BJ (cell line): ENCODE results near the gene ACTC1. TPM values are rescaled to one million over a fixed set of nuclear protein-coding genes. Genes with fewer than 3 reads are reported as not detected.

Experiments used
- CTCF ChIA-PET: fragments of 350-600 bp; formaldehyde crosslinking; extraction: SDS; loops from one replicate; lab custom pipeline; 2021; ENCODE audit warnings: antibody characterized with exemption, inconsistent platforms; lab: Yijun Ruan, JAX
- POLR2A ChIA-PET: fragments of 300-600 bp; sonication (Branson Sonifier 250); formaldehyde crosslinking; extraction: SDS; loops from one replicate; lab custom pipeline; 2021; ENCODE audit warnings: antibody characterized with exemption; lab: Charles Lee
- DNase-seq: peaks from one replicate; pipeline ENCODE4 v3.0.0-alpha.2; 2011; ENCODE audit warnings: low read depth
- H3K27me3 ChIP-seq: 2 replicates; pipeline ENCODE4 v1.6.0; 2011; ENCODE audit warnings: low read length; ENCODE audit not compliant: control insufficient read depth, insufficient read depth
- H3K36me3 ChIP-seq: 2 replicates; pipeline ENCODE4 v1.5.1; 2011; ENCODE audit warnings: low read length; ENCODE audit not compliant: control insufficient read depth, insufficient read depth
- H3K4me3 ChIP-seq: 2 replicates; pipeline ENCODE4 v1.5.1; 2011; ENCODE audit warnings: low read depth, mild to moderate bottlenecking, control low read depth, low read length
- CTCF ChIP-seq: IDR thresholded peaks from 2 replicates; pipeline ENCODE4 v1.5.1; 2011; ENCODE audit warnings: low read depth, mild to moderate bottlenecking, control low read depth, inconsistent platforms, low read length, moderate library complexity; ENCODE audit not compliant: insufficient read depth
- polyA plus RNA-seq: library from polyadenylated mRNA; depleted of rRNA; stranded (reverse); fragments of >200 nt; gene quantifications from 2 replicates; pipeline ENCODE4 v1.2.3, GENCODE V29; 2011

ACTC1 gene
- polyA plus RNA-seq, 1 experiment, result 15.2 TPM

GRCh38 chr15:34773917-34774316 is 21.4 kb downstream of the ACTC1 start:
- Histone ChIP-seq H3K4me3 (no peak overlapping the region), H3K27me3 (peaks cover 3% of the 10 kb centered on the region; the same call in 1 of the 2 replicates), H3K36me3 (no peaks in the 10 kb centered on the region)
- DNase-seq, result no peak
- TF ChIP-seq CTCF, result no peak
- CTCF ChIA-PET, result no interaction called here
- POLR2A ChIA-PET, result no interaction called here

GRCh38 chr15:34773013-34773412 is 22.3 kb downstream of the ACTC1 start:
- CTCF ChIA-PET, result no interaction called here
- no peak for DNase-seq
- H3K4me3 ChIP-seq, result no peak overlapping the region
- POLR2A ChIA-PET, result no interaction called here
- peaks cover 3% of the 10 kb centered on the region; the same call in 1 of the 2 replicates for H3K27me3 ChIP-seq
- no peak for TF ChIP-seq CTCF
- H3K36me3 ChIP-seq, result no peaks in the 10 kb centered on the region

- Histone ChIP-seq H3K36me3 (no peaks in the 10 kb centered on the region), H3K4me3 (no peak overlapping the region), H3K27me3 (peaks cover 3% of the 10 kb centered on the region; the same call in 1 of the 2 replicates)
- DNase-seq, result no peak
- TF ChIP-seq CTCF, result no peak
- ChIA-PET POLR2A (no interaction called here), CTCF (no interaction called here)
Observed at GRCh38 chr15:34772312-34772711, 23.0 kb downstream of the ACTC1 start.

GRCh38 chr15:34769711-34770110 is 25.6 kb downstream of the ACTC1 start:
- ChIA-PET CTCF (no interaction called here), POLR2A (no interaction called here)
- 0 out of 2 replicates have a peak, but pooled peaks cover 1% of the 10 kb centered on the region for H3K27me3 ChIP-seq
- H3K4me3 ChIP-seq, result no peak overlapping the region
- H3K36me3 ChIP-seq, result no peaks in the 10 kb centered on the region
- TF ChIP-seq CTCF, result no peak
- DNase-seq, result no peak

- CTCF ChIA-PET, result no interaction called here
- no peak for DNase-seq
- Histone ChIP-seq H3K27me3 (0 out of 2 replicates have a peak, but pooled peaks cover 1% of the 10 kb centered on the region), H3K36me3 (no peaks in the 10 kb centered on the region), H3K4me3 (no peak overlapping the region)
- POLR2A ChIA-PET, result no interaction called here
- TF ChIP-seq CTCF, result no peak
Observed at GRCh38 chr15:34768530-34768929, 26.8 kb downstream of the ACTC1 start.
